ENCODE data around the gene ASIC1. TPM values are rescaled to one million over a fixed set of nuclear protein-coding genes. Genes with fewer than 3 reads are reported as not detected.

ASIC1 gene
- total RNA-seq, 1 experiment from 2014 or later, result 3.5 TPM

DNA sequence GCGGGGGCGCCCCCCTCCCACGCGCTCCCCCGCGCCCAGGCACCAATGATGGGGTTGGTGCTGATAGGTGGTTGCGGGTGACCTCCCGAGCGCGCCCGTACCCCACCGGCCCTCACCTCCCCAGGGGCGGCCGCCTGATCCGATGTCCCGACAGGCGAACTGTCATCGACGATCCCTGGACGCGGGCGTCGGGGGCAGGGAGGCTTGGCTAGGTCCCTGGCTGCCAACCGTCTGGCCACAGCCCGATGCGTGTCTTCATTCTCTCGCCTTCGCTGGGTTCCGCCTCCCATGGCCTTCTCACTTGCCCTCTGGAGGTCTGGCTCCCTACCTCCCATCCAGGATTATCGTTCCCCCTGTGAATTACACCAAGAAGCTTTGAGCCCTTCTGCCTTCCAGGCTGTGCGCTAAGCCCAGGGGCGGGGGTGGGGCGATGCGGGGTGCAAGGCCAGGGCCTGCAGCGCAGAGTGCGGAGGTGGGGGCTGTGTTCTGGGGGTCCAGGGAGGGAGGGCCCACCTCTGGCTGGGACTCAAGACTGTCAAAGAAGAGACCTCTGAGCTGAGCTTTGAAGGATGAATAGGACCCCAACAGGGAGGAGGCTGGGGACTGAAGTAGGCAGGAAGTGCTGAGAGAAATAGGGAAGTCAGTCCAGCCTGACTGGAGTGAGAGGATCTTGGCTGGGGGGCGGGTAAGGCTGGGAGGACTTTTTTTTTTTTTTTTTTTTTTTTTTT, 24.4 kb upstream of the ASIC1 start:
- H3K9me3 Mint-ChIP-seq (ENCODE audit: low read depth, unreplicated experiment), result no peaks in the 10 kb centered on the region
- intact Hi-C loops (cut with micrococcal nuclease; ENCODE audit: unreplicated experiment), result no loop called here
- no peaks in the 10 kb centered on the region for H3K4me1 Mint-ChIP-seq (ENCODE audit: low read depth, unreplicated experiment)
- H3K36me3 Mint-ChIP-seq (ENCODE audit: insufficient read depth, unreplicated experiment), result no peaks in the 10 kb centered on the region
- no peaks in the 10 kb centered on the region for H3K27me3 Mint-ChIP-seq (ENCODE audit: unreplicated experiment)
- no peak for DNase-seq
- CTCF ChIA-PET, result no interaction called here
- BruUV-seq (replicated peaks), result no TSS peak
- TF ChIP-seq, protein P1, sequence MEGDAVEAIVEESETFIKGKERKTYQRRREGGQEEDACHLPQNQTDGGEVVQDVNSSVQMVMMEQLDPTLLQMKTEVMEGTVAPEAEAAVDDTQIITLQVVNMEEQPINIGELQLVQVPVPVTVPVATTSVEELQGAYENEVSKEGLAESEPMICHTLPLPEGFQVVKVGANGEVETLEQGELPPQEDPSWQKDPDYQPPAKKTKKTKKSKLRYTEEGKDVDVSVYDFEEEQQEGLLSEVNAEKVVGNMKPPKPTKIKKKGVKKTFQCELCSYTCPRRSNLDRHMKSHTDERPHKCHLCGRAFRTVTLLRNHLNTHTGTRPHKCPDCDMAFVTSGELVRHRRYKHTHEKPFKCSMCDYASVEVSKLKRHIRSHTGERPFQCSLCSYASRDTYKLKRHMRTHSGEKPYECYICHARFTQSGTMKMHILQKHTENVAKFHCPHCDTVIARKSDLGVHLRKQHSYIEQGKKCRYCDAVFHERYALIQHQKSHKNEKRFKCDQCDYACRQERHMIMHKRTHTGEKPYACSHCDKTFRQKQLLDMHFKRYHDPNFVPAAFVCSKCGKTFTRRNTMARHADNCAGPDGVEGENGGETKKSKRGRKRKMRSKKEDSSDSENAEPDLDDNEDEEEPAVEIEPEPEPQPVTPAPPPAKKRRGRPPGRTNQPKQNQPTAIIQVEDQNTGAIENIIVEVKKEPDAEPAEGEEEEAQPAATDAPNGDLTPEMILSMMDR (IDR thresholded peaks at IDR 0.05; ENCODE audit: unreplicated experiment), result no peak
- no peak overlapping the region for H3K4me3 Mint-ChIP-seq (ENCODE audit: low read depth, unreplicated experiment)
- H3K27ac Mint-ChIP-seq (ENCODE audit: unreplicated experiment), result no peak overlapping the region

DNA sequence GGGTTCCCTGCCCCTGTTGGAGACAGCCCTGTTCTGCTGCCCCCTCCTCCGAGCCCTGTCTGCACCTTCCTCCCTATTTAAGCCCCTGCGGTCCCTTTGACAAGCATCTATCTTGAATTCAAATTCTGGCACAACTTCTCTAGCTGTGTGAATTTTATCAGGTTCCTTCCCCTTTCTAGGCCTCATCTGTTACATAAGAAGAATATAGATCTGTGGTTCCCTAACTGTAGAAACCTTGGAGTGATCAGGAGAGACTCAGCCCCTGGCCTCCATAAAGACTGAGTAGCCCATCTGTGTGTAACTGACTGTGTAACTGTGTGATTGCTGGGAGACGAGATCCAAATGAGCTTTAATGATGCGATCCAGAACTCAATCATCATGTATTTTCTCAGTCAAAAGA, 19.1 kb upstream of the ASIC1 start:
- no peaks in the 10 kb centered on the region for H3K9me3 Mint-ChIP-seq (ENCODE audit: low read depth, unreplicated experiment)
- no peaks in the 10 kb centered on the region for H3K4me1 Mint-ChIP-seq (ENCODE audit: low read depth, unreplicated experiment)
- TF ChIP-seq, protein P1 (IDR thresholded peaks at IDR 0.05; ENCODE audit: unreplicated experiment), result no peak
- no peak overlapping the region for H3K27ac Mint-ChIP-seq (ENCODE audit: unreplicated experiment)
- no peak for DNase-seq
- CTCF ChIA-PET, result interaction anchor here (1.2 kb wide), 1 partner anchor 16 kb away, joined by 4 read pairs; no protein-coding TSS in a partner anchor
- no TSS peak for BruUV-seq (replicated peaks)
- no peaks in the 10 kb centered on the region for H3K36me3 Mint-ChIP-seq (ENCODE audit: insufficient read depth, unreplicated experiment)
- no peak overlapping the region for H3K4me3 Mint-ChIP-seq (ENCODE audit: low read depth, unreplicated experiment)
- intact Hi-C loops (cut with micrococcal nuclease; ENCODE audit: unreplicated experiment), result no loop called here
- peaks cover 29% of the 10 kb centered on the region for H3K27me3 Mint-ChIP-seq (ENCODE audit: unreplicated experiment)

DNA sequence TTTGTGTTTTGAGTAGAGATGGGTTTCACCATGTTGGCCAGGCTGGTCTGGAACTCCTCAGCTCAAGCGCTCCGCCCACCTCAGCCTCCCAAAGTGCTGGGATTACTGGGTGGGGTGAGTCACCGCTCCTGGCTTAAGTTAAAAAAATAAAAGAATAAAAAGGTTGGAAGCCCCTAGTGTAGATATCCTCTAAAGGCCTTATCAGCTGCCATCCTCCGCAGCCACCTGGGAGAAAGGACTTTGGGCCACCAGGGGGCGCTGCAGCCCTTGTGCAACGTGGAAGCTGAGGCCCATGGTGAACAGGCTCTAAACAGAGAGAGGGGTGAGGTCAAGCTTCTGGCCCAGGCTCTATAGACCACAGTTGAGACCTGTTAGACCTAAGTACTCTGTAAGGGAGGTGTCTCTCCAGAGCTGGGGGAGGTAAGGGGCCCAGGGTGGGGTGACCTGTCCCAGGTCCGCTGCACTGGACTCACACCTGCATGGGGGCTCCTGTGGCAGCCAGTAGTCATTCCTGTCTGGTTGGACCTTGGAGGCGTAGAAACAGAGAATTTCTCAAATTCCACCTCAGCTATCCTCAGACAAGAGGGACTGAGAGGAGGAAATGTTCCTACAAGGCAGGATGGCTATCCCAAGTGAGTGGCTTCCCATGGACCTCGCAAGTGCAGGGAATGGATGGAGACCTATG, 18.1 kb upstream of the ASIC1 start:
- peaks cover 39% of the 10 kb centered on the region for H3K27me3 Mint-ChIP-seq (ENCODE audit: unreplicated experiment)

DNA sequence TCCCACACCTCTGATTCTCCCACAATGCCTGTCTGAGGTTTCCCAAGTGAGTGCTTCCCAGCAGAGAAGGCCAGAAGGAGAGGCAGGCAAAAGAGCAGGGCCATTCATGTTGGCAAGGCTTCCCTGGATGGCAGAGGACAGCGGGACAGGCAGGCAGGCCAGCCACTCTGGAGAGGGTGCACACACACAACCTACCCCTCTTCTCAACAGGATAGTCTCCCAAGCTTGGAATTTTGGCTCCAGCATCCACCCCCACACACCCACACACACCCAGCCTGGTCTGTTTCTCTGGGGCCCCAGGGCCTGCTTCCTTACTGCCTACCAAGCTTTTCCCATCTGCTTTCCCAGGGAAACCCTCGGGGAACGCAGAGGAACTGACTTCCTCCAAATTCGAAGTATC, 16.7 kb upstream of the ASIC1 start:
- no peaks in the 10 kb centered on the region for H3K9me3 Mint-ChIP-seq (ENCODE audit: low read depth, unreplicated experiment)
- CTCF ChIA-PET, result interaction anchor here (1.7 to 1.8 kb wide), 2 partner anchors 15 to 174 kb away, joined by 4 to 8 read pairs; no protein-coding TSS in a partner anchor
- DNase-seq, result no peak
- H3K27me3 Mint-ChIP-seq (ENCODE audit: unreplicated experiment), result peaks cover 40% of the 10 kb centered on the region
- intact Hi-C loops (cut with micrococcal nuclease; ENCODE audit: unreplicated experiment), result no loop called here
- no peak overlapping the region for H3K4me3 Mint-ChIP-seq (ENCODE audit: low read depth, unreplicated experiment)
- TF ChIP-seq, protein P1 (IDR thresholded peaks at IDR 0.05; ENCODE audit: unreplicated experiment), result no peak
- H3K27ac Mint-ChIP-seq (ENCODE audit: unreplicated experiment), result no peak overlapping the region
- no TSS peak for BruUV-seq (replicated peaks)
- H3K4me1 Mint-ChIP-seq (ENCODE audit: low read depth, unreplicated experiment), result no peaks in the 10 kb centered on the region
- H3K36me3 Mint-ChIP-seq (ENCODE audit: insufficient read depth, unreplicated experiment), result no peaks in the 10 kb centered on the region

More for the DNA sequence above, 18.1 kb upstream of the ASIC1 start:
- Mint-ChIP-seq H3K36me3 (ENCODE audit: insufficient read depth, unreplicated experiment) (no peaks in the 10 kb centered on the region), H3K9me3 (ENCODE audit: low read depth, unreplicated experiment) (no peaks in the 10 kb centered on the region), H3K27ac (ENCODE audit: unreplicated experiment) (no peak overlapping the region), H3K4me3 (ENCODE audit: low read depth, unreplicated experiment) (no peak overlapping the region), H3K4me1 (ENCODE audit: low read depth, unreplicated experiment) (no peaks in the 10 kb centered on the region)
- intact Hi-C loops (cut with micrococcal nuclease; ENCODE audit: unreplicated experiment), result no loop called here
- CTCF ChIA-PET, result interaction anchor here (1.0 to 1.8 kb wide), 4 partner anchors 17 to 172 kb away, joined by 3 to 10 read pairs (median 6); no protein-coding TSS in a partner anchor
- peak; percentile 82 for DNase-seq
- BruUV-seq (replicated peaks), result no TSS peak
- TF ChIP-seq, protein P1 (IDR thresholded peaks at IDR 0.05; ENCODE audit: unreplicated experiment), result peak; percentile 76
